NCI-H524 (cell line): ENCODE data around the gene COA6.

Experiments used
- DNase-seq, 2 experiments: peaks; one replicate each; lab custom pipeline; 2025; lab: John Stamatoyannopoulos, UW

COA6 gene, protein sequence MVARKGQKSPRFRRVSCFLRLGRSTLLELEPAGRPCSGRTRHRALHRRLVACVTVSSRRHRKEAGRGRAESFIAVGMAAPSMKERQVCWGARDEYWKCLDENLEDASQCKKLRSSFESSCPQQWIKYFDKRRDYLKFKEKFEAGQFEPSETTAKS

DNA sequence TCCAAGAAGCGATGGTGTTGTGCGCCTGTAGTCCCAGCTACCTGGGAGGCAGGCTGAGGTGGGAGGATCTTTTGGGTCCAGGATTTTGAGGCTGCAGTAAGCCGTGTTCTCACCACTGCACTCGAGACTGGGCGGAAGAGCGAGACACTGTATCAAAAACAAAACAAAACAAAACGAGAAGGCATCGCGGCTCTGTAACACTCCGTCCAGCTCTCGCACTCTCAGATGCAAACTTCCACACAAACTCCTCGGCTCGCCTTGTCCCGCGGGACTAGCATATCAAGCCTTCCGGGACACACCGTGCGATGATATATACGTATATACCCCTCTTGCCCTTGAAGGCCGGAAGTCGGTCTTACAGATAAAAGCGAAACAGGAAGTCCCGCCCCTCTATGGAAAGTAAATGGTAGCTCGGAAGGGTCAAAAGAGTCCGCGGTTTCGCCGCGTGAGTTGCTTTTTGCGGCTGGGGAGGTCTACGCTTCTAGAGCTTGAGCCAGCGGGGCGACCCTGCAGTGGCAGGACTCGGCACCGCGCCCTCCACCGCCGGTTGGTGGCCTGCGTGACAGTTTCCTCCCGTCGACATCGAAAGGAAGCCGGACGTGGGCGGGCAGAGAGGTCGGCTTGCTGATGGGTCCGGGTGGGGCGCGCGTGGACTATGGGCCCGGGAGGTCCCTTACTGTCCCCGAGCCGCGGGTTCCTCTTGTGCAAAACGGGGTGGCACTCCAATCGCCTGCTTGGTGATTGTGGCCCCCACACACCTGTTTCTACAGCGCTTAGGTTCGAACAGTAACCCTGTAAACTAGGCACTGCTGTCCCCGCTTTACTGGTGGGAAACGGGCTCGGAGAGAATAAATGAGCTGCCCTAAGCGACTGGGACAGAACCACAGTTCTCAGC, at the start of gene COA6:
TSS of gene COA6 (plus strand) at position 393 of the 895 bp plus-strand sequence. CDS start at position 404, 11 bp downstream.
- DNase-seq, result peak; percentile 95 to 96

DNA sequence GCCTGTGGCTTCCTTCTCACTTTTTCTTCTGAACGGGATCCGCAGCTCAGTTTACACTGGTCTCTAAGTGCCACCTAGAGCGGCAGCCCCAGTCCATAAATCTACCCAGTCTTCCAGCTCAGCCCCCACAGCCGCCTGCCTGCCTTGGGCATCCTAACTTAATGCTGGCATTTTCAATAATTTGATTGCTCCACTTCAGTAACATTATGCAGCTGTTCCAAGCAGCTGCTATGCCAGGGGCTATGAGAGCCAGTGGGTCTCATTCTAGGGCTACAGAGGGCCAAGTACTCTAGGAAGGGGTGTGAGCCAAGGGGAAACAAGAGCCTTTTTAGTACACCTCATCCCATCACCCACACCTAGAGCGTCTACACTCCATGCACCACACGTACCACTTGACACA, 48.4 kb upstream of the COA6 start:
- peak; percentile 46 to 78 for DNase-seq

DNA sequence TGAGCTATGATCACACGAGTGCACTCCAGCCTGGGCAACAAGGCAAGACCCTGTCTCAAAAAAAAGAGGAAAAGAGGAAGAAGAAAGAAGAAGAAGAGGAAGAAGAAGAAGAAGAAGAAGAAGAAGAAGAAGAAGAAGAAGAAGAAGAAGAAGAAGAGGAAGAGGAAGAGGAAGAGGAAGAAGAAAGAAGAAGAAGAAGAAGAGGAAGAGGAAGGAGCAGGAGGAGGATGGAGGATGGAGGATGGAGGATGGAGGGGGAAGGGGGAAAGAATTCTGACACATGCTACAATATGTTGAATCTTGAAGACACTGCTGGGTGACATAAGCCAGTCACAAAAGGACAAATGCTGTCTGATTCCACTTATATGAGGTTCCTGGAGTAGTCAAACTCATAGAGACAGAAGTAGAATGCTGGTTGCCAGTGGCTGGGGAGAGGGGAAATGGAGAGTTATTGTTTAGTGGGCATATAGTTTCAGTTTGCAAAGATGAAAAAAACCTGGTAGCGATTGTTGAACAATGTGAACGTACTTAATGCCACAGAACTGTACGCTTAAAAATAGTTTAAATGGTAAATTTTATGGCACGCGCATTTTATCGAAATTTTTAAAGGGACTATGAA, 47.3 kb upstream of the COA6 start:
- no peak for DNase-seq

DNA sequence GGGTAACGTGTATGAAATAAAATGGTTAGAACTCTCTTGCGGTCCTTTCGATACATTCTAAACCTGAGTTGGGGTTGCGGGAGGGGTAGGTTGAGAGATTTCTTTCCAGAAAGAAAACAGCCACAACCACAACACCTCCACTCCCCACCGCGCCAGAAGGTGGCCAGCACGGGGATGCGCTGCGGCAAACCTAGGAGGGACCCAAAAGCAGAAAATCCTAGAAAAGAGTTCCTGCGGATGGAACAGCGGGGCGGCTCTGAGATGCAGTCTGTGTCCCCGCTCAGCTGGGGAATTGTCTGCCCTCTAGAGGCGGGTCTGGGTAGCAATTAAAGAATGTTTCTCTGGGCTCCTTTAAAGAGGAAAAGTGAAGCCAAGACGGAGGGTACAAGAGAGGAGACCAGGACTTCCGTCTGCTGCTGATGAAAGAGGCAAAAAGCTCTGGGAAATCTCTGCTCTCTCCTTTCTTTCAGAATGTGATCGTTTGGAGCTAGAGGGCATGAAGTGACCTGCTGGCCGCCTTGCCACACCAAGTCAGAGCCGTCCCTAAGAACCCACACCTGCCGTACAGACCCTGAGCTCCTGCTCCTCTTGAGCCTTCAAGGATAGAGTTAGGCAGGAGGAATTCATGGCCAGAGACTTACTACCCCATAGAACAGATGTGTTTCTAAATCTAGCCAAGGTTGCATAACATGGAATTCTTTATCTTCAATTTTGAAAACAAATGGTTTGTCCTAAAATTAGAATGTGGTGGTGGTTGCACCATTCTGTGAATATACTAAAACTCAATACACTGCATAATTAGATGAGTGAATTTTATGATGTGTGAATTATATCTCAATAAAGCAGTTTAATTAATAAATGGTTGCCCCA, 46.5 kb upstream of the COA6 start:
- DNase-seq, result peak; percentile 25 to 52

DNA sequence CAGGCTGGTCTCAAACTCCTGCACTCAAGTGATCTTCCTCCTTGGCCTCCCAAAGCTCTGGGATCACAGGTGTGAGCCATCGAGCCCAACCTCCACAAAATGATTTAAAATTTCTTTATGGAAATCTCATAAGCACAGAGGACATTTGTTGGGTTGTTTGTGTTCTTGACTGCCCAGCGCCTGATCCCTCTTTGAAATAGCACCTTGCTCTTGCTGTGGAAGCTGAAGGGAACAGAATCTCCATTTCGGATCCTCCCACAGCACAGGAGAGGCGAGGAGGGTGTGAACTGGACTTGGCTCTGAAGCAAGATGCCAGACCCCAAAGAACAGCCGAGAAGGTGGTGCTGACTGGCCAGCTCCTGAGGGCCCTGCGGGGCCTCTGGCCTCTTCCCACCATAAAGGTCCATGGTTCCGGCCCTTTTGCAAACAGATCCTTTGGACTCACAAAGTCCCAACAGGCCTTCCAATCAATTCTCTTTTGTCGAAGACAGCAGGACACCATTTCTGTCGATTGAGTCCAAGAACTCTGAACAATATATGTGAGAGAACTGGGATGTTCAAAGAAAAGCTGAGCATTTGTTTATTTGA, 45.6 kb upstream of the COA6 start:
- DNase-seq, result no peak

DNA sequence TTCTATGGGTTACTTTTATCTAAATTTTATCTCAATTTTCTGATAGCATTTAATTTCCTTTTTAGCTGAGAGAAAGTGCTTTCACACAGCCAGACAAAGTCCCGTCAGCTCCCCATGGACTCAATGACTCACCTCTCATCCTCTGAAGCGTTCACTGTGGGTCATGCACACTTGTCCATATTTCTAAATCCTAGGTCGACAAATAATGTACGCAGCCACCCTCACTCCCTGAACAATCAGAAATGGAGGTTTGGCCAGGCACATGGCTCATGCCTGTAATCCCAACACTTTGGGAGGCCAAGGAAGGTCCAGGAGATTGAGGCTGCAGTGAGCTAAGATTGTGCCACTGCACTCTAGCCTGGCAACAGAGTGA, 42.4 kb upstream of the COA6 start:
- no peak for DNase-seq

DNA sequence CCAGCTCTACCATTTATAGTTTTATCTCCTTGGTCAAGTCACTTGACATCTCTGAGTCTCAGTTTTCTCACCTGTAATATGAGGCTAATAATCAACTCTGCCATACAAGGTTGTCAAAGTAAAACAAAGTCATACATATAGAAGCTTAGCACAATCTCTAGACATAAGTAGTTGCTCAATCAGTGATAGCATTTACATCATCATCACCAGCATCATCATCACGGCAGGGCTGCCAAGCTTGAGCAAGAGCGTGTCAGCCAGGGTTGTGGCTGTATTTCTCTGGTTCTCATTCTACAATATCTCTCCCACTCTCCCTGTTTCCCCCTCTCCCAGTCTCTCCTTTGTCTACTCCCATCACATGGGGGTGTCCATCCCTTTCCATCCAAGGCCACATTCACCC, 41.7 kb upstream of the COA6 start:
- DNase-seq, result no peak

DNA sequence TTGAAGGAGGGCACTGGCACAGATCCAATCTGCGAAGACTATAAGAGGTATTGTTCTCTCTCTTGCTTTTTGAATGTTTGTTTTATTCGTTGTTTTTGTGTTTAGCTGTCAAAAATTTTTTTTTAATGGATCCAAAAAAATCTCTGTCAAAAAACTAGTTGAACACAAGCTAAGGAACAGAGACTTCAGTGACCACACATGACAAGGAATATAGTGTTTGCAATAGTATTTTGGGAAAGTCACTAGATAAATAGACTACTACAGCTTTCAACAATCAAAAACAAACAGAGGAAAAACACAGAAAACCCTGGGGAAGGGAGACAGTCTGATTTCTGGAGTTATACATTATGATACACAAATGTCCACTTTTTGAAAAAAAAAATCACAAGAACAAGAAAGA, 36.9 kb upstream of the COA6 start:
- no peak for DNase-seq

DNA sequence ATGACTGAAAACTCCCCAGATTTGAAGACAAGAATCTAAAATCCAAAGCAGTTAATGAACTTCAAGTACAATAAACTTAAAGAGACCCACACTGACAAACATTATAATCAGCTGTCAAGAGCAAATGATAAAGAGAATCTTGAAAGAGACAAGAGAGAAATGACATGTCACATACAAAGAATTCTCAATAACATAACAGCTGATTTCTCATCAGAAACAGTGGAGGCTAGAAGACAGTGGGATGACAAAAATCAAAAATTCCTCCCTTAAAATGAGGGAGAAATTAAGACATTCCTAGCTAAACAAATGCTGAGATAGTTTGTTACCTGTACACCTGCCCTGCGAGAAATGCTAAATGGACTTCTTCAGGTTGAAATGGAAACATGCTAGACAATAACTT, 36.0 kb upstream of the COA6 start:
- no peak for DNase-seq

DNA sequence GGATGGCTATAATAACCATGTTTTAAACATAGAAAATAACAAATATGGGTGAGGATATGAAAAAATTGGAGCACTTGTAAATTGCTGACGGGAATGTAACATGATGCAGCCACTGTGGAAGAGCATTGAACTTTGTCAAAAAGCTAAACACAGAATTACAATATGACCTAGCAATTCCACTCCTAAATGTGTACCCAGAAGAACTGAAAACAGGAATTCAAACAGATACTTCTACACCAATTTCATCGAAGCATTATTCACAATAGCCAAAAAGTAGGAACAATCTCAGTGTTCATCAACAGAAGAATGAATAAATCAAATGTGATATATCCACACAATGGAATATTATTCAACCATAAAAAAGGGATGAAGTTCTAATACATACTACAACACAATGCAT, 32.7 kb upstream of the COA6 start:
- DNase-seq, result no peak

DNA sequence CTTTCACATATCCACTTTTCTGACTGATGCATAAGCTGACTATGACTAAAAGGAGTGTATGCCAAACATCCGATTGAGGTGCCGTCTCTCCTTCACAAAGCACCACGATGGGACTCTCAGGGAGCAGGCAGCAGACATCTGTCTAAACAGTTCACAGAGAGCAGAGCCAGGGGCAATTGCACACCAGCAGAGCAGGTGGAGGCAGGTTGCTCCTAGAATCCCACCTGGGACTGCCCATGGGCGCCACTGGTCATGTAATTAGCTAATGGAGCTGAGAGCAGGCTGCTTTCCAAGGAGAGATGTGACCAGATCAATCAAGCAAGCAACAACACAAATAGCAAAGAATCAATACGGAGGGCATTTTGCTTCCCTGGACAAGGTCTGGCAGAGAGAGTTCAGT, 30.5 kb upstream of the COA6 start:
- no peak for DNase-seq

DNA sequence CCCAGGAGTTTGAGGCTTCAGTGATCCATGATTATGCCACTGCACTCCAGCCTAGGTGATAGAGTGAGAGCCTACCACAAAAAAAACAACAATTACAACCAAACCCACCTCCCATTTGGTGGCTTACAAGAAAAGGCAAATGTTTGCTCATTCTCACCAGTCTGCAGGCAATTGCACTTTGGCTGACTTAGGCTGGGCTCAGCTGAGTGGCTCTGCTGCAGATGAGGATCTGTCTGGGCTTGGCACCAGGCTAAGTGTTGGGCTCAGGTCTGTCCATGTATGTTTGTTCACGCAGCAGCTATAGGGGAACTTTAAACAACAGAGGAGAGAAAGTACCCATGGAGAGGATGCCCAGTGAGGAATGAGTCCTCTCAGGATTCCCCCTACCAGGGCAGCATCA, 28.0 kb upstream of the COA6 start:
- no peak for DNase-seq

DNA sequence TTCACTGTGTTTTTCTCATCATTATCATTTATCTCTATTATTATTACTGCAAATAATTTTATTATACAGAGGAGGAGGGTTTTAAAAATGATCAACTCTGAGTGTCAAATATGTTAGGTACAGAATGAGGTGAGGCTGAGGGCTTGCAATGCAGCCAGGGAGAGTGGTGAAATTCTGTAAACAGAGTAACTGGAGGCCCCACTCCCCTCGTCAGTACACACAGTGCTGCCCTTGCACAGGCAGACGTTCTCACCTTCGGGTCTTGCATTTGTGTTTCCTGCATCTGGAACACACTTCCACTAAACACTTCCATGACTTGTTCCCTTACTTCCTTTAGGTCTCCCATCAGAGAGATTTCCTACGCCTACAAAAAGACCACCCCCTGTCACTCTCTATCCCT, 24.3 kb upstream of the COA6 start:
- no peak for DNase-seq

DNA sequence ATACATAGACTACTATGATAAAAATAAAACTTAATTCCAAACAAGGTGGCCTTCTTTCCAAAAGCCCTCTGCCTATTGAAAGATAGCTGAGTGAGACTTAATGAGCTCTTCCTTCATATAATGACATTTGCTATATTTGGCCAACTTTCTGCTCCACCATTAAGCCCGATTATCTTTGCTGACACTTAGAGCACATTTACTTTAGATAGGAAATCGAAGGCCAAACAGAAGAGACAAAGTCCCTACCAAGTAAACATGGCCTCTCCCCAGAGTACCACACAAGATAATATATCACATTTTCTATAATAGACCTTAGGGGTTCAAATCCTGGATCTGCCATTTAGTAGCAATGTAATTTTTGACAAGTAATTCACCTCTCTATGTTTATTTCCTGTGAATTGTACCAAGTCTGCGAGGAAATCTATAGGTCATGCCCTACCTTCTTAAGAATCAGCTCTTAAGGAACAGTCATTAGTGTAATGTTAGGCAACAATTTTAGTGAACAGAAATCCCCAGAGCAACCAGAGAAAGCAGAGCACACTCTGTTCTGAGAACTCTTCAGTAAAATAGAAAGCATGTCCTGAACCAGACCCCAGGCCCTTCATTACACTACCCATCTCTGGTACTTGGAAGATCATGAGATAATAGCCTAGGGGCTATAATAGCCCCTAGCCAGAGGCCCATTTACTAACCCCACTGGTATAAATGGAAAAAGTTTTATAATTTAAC, 17.3 kb upstream of the COA6 start:
- DNase-seq, result no peak

DNA sequence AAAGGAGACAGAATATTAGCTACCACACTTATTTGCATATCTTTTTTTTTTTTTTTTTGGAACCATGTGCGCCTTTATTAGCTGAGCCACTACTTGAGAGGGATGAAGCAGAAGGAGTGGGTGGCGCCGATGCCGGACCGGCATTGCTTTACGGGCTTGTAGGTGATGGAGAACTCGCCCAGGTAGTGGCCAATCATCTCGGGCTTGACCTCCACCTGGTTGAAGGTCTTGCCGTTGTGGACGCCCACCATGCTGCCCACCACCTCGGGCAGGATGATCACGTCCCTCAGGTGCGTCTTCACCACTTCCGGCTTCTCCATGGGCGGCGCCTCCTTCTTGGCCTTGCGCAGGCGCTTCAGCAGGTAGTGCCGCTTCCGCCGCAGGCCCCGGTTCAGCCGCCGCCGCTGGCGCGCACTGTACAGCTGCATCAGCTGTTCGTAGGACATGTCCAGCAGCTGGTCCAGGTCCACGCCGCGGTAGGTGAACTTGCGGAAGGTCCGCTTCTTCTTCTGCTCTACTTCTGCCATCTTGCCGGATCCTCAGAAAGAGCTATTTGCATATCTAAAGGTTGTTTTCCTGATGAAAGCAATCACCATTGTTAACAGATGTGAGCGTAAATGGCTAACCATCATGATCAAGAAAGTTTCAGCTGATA, 16.5 kb upstream of the COA6 start:
- DNase-seq, result peak; percentile 39 to 76

DNA sequence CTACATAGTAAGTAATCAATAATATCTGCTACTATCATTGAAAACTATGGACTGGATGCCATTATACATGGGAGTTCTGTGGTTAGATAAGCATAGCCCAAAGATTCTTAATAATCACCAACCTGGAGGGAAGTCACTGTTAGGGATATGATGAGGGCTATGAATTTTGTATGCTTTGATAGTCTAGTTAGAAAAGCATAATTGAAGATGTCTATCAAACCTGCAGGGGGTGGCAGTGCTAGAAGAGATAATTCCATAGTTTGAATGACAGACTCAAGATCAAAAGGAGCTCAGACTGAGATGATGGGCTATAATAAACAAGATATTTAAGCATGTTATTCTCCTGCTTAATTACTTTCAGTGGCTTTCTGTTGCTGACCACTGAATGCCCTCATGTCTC, 15.4 kb upstream of the COA6 start:
- no peak for DNase-seq

DNA sequence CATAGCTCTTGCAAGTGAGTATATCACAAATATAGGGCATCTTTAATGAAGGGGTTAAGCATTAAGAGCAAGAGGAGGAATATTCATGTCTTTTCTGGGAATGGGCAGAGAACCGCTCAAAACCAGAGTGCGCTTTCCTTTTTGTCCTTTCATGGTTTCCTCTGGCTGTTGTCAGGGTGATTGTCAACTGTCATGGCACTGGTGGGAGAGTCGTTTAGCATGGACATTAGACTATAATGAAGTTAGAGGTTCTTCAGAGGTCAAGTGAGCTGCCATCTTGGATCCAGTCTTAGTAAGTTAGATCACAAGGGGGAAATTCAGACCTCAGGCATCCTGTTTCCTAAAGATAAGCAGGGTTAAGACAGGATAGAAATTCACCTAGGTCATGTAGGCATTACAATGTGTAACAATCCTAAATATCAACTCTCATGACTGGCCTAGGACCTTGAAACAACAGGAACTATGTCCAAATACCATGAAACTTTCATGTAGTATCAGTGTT, 12.1 kb upstream of the COA6 start:
- no peak for DNase-seq

DNA sequence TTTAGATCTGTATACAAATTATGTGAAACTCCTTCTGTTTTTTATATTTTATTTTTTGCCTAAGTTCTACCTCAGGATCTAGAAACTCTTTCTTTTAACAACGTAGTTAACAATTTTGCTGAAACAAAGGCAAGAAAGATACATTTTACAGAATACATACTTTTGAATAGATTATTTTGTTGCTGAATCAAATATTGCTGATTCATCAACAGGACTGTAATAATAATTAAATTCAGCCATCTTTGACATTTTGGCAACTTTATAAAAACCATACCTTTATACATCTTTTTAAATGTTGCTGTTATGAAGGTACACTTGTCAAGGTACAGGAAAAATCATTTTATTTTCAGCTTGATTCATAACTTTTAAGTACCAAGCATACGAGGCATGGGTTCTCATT, 10.7 kb upstream of the COA6 start:
- no peak for DNase-seq

DNA sequence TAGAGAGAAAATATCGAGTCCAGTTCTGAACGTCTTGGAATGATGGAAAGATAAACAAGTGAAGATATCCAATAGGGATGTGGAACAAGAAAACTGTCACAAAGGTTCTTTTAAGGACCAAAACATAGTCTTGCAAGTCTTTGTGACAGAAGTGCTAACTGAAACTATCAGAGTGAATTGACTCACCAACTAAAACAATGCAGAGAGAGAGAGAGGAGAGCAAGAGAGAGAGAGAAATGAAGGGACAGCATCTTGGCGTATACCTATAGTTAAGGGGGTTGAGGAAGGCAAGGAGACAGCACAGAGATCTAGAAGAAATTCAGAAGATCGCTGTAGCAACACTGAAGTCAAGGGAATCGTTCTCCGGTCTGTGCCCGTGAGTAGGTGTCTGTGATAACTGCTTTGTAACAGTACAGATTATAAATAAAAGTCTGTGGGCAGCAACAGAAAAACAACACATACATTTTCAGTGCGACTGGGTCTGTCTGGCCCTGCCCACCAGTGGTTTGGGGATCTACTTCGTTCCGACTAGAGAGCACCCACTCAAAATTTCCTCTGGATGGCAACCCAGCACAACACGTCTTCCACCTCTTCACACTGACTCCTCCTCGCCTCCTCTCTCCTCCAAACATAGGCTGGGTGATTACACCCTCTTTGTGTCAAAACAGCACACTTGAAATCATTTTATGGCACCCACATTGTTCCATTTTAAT, 4.8 kb upstream of the COA6 start:
- DNase-seq, result no peak

DNA sequence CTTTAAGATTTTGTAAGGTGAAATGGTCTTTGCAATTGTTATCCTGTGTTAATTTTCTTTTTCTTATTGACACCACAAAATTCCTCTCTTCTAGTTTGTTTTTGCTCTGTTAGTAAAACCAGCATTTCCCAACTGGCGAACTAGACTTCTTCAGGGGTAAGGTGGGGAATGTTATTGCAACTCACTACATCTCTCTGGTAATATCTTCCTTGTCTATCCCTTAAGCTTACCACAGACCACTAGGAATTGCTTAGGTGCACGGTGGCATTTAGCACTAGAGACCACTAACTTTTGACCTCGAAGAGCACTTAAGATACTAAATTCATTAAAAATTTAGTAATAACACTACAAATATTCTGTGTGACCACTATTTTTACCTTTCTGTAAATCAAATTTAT, 4.2 kb upstream of the COA6 start:
- no peak for DNase-seq
